Stimulated activated CD4-positive, alpha-beta T cell treated with anti-CD3 and anti-CD28 coated beads, TNF-alpha, amount 100 ng/mL, for 48 hours (primary cell): ENCODE data around the gene RGS8.

Experiments
- DNase-seq, 3 donors: peaks; one replicate each; pipeline ENCODE4 v3.0.0-alpha.2; 2020; ENCODE audit warnings: low read depth in 3 of 3

The RGS8 gene

GRCh38 chr1:182684116-182684828, at the start of gene RGS8:
RGS8 (minus strand) TSS chr1:182684587; CDS start chr1:182669649, 14,938 bp downstream.
- no peak for DNase-seq

GRCh38 chr1:182731852-182732575, 47.6 kb upstream of the RGS8 start:
- no peak for DNase-seq

- DNase-seq = no peak
Observed at GRCh38 chr1:182726912-182727311, 42.5 kb upstream of the RGS8 start.

- DNase-seq = no peak
Observed at GRCh38 chr1:182725259-182726255, 41.2 kb upstream of the RGS8 start.

GRCh38 chr1:182724215-182724614, 39.8 kb upstream of the RGS8 start:
- DNase-seq = no peak

- DNase-seq = no peak
Observed at GRCh38 chr1:182723200-182723599, 38.8 kb upstream of the RGS8 start.

GRCh38 chr1:182721525-182721924, 37.1 kb upstream of the RGS8 start:
- DNase-seq = no peak

GRCh38 chr1:182720463-182720862, 36.1 kb upstream of the RGS8 start:
- no peak for DNase-seq

GRCh38 chr1:182719553-182719952, 35.2 kb upstream of the RGS8 start:
- DNase-seq = no peak

GRCh38 chr1:182718311-182718710, 33.9 kb upstream of the RGS8 start:
- no peak for DNase-seq

GRCh38 chr1:182716740-182717720, 32.6 kb upstream of the RGS8 start:
- DNase-seq = no peak

GRCh38 chr1:182715531-182715930, 31.1 kb upstream of the RGS8 start:
- no peak for DNase-seq

GRCh38 chr1:182714546-182714945, 30.2 kb upstream of the RGS8 start:
- no peak for DNase-seq

- no peak for DNase-seq
Observed at GRCh38 chr1:182713939-182714338, 29.6 kb upstream of the RGS8 start.

- DNase-seq = no peak
Observed at GRCh38 chr1:182713492-182713891, 29.1 kb upstream of the RGS8 start.

- DNase-seq = no peak
Observed at GRCh38 chr1:182709855-182710254, 25.5 kb upstream of the RGS8 start.

GRCh38 chr1:182709225-182709764, 24.9 kb upstream of the RGS8 start:
- DNase-seq = no peak

GRCh38 chr1:182707122-182707521, 22.7 kb upstream of the RGS8 start:
- no peak for DNase-seq

- DNase-seq = no peak
Observed at GRCh38 chr1:182704677-182705076, 20.3 kb upstream of the RGS8 start.

- no peak for DNase-seq
Observed at GRCh38 chr1:182703539-182703938, 19.2 kb upstream of the RGS8 start.
